Pancreas (tissue), 10 donors: ENCODE results near the gene DMWD. TPM values are rescaled to one million over a fixed set of nuclear protein-coding genes. Genes with fewer than 3 reads are reported as not detected.

Experiments
- ATAC-seq, 4 donors: fragments of 200-7000 bp; cut with Tn5 transposase; one replicate each; pipeline versions ENCODE4 v1.8.0 to v1.9.1; 2020; ENCODE audit warnings: mild to moderate bottlenecking in 4 of 4, moderate library complexity in 4 of 4
- DNase-seq, 6 donors: peaks; one replicate each; pipeline ENCODE4 v3.0.0-alpha.2; 2020
- FAIRE-seq: peaks from 2 replicates; lab custom pipeline; 2012; peaks lifted over from hg19 to GRCh38; lab: Jason Lieb, UNC
- H3K27ac ChIP-seq, 4 donors: fragments of 200-600 bp; sonication (generic); 1 replicate in 3 of 4; 2 replicates in 1 of 4; pipeline versions ENCODE4 v1.5.0 to v1.8.0; 2020
- H3K27me3 ChIP-seq, 4 donors: fragments of 200-600 bp; one replicate each; pipeline ENCODE4 v1.8.0; 2021
- H3K36me3 ChIP-seq, 3 donors: fragments of 200-600 bp; sonication (generic) in 1 of 3; one replicate each; pipeline versions ENCODE4 v1.5.0 to v1.8.0; 2020 to 2021
- H3K4me1 ChIP-seq, 3 donors: fragments of 200-600 bp; one replicate each; pipeline ENCODE4 v1.8.0; 2021
- H3K4me3 ChIP-seq, 4 donors: fragments of 200-600 bp; sonication (generic) in 2 of 4; one replicate each; pipeline versions ENCODE4 v1.5.0 to v1.8.0; 2020 to 2021
- H3K9me3 ChIP-seq, 4 donors: fragments of 200-600 bp; one replicate each; pipeline ENCODE4 v1.8.0; 2021
- WGBS, 2 donors: extraction: QIAGEN DNeasy Blood & Tissue Kit; methylation state at CpG; one replicate each; pipeline ENCODE4 v1.1.7; 2013; 5-methylcytosine and 5-hydroxymethylcytosine counted together
- intact Hi-C, 3 donors: fragments of 100-400 bp; cut with DNase I; formaldehyde crosslinking; loops; one replicate each; pipeline versions ENCODE4 v1.11.1 to v1.14.2; 2022
- polyA plus RNA-seq, 2 donors: library from polyadenylated mRNA; stranded (reverse); fragments of 200-250 nt; gene quantifications; one replicate each; pipeline ENCODE4 v1.2.3, GENCODE V29; 2013
- total RNA-seq, 6 donors: library from RNA; stranded (reverse); fragmentation: NEBNext Ultra II Directional in 4 of 6; extraction: Animal tissue kit (Norgen Biotek cat#: 25700) in 4 of 6; gene quantifications; one replicate each; pipeline versions ENCODE4 v1.2.1 to v1.2.4, GENCODE V29; 2021 to 2023
- TF ChIP-seq, protein P1 (sequence below), 4 donors: fragments of 200-600 bp; sonication (generic) in 3 of 4; IDR thresholded peaks; one replicate each; pipeline versions ENCODE4 v1.5.0 to v1.8.0; 2021; ENCODE audit warnings: antibody characterized with exemption in 4 of 4
- donor health status: healthy with polysubstance abuse.
- donor health status: DM: no; HTN: no; CAD: no; lungs with moderate emphysema.
- donor health status: DM: no; HTN: no; CAD: no.
- donor health status: control.
- donor health status: control.
- donor health status: Bipolar disorder and iron deficiency.
- donor health status: DM: yes; HTN: yes; CAD: no.
- donor health status: DM: no; HTN: no; CAD: no.
- donor health status: DM: no; HTN: no; CAD: no.
- donor health status: DM: yes; HTN: yes; CAD: no.

DMWD gene
- total and polyA plus RNA-seq, 8 donors: 14.2 to 39.8 (median 18.6) TPM

DNA sequence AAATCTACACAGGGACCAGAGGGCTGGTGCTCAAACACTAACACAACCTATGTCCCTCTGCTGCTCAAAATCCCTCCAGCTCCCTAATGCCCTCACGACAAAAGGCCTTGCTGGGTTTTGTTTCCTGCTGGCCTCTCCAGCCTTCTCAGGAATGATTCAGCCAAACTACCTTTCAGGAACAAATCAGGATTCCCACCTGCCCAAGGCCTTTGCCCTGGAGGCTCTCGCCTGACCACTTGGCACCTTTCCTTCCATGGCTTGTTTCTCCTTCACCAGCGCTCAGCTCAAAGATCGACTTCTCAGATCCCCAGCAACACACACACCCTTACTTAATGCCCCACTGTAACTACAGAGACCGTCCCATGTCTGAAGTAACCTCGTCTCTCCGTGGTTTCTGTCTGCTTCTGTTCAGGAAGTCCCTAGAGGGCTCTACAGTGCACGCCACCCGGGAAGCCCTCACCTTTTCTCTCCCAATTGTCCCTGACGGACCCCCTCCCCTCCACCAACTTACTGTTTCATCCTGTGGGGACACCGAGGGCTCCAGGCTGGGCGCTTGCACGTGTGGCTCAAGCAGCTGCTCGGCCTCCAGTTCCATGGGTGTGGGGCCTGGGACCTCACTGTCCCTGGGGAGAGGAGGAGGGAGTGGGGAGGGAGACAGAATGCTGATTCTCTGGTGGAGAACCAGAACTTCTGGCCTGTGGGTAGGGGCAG, 20.4 kb downstream of the DMWD start:
- H3K27ac ChIP-seq: peak overlapping the region; percentile 91 to 97 (median 94)
- DNase-seq (peak in 5 of 6 donors; percentile 64 to 81 (median 66)), FAIRE-seq (no peak), ATAC-seq (no peak)
- H3K27me3 ChIP-seq: no peaks in the 10 kb centered on the region
- H3K9me3 ChIP-seq: no peaks in the 10 kb centered on the region
- intact Hi-C loops: no loop called here
- H3K4me1 ChIP-seq: peaks cover 15 to 21% (median 19%) of the 10 kb centered on the region in 3 donors
- H3K4me3 ChIP-seq: peak overlapping the region in 3 of 4 donors; percentile 40 to 96 (median 85)
- TF ChIP-seq, protein P1, sequence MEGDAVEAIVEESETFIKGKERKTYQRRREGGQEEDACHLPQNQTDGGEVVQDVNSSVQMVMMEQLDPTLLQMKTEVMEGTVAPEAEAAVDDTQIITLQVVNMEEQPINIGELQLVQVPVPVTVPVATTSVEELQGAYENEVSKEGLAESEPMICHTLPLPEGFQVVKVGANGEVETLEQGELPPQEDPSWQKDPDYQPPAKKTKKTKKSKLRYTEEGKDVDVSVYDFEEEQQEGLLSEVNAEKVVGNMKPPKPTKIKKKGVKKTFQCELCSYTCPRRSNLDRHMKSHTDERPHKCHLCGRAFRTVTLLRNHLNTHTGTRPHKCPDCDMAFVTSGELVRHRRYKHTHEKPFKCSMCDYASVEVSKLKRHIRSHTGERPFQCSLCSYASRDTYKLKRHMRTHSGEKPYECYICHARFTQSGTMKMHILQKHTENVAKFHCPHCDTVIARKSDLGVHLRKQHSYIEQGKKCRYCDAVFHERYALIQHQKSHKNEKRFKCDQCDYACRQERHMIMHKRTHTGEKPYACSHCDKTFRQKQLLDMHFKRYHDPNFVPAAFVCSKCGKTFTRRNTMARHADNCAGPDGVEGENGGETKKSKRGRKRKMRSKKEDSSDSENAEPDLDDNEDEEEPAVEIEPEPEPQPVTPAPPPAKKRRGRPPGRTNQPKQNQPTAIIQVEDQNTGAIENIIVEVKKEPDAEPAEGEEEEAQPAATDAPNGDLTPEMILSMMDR (IDR thresholded peaks at IDR 0.05): no peak
- 38 to 46% methylated on average over 14 of the region's 14 CpGs for WGBS, 2 donors
- H3K36me3 ChIP-seq: peaks cover 0 to 12% (median 6%) of the 10 kb centered on the region in 3 donors

DNA sequence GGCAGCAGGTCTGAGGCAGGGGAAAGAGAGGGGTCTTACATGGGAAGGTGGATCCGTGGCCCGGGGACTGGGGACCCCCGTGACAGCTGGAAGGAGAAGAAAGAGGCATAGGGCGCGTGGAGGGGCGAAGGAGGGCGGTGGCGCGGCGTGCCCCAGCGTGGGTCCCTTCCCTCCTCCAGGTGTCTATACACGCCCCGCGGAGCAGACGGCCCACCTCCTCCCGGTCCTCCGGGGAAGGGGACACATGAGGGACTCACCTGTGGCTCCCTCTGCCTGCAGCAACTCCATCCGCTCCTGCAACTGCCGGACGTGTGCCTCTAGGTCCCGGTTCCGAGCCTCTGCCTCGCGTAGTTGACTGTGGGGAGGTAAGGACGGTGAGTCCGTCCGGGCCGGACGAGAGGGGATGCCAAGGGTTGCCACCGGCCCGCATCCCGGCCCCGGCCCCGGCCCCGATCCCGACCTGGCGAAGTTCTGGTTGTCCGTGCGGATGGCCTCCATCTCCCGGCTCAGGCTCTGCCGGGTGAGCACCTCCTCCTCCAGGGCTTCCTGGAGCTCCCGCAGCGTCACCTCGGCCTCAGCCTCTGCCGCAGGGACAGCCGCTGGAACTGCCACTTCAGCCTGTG, 21.2 kb downstream of the DMWD start:
- TF ChIP-seq, protein P1 (IDR thresholded peaks at IDR 0.05): no peak
- DNase-seq (peak; percentile 56 to 88 (median 68)), ATAC-seq (no peak), FAIRE-seq (no peak)
- Histone ChIP-seq H3K36me3 (peaks cover 0 to 4% (median 0%) of the 10 kb centered on the region in 3 donors), H3K27me3 (no peaks in the 10 kb centered on the region), H3K4me3 (peak overlapping the region in 3 of 4 donors; percentile 40 to 96 (median 85)), H3K4me1 (peaks cover 15 to 24% (median 19%) of the 10 kb centered on the region in 3 donors), H3K27ac (peak overlapping the region; percentile 91 to 97 (median 94)), H3K9me3 (no peaks in the 10 kb centered on the region)
- intact Hi-C loops: no loop called here
- 51 to 62% methylated on average over 33 to 46 of the region's 46 CpGs for WGBS, 2 donors

GRCh38 chr19:45770192-45771101, 22.2 kb downstream of the DMWD start:
- peaks cover 20 to 33% (median 26%) of the 10 kb centered on the region in 3 donors for H3K4me1 ChIP-seq
- intact Hi-C loops: no loop called here
- H3K9me3 ChIP-seq: no peaks in the 10 kb centered on the region
- no peaks in the 10 kb centered on the region for H3K36me3 ChIP-seq
- peak overlapping the region; percentile 91 to 97 (median 94) for H3K27ac ChIP-seq
- FAIRE-seq: peak; percentile 89
- TF ChIP-seq, protein P1 (IDR thresholded peaks at IDR 0.05): peak; percentile 89 to 99 (median 92)
- no peaks in the 10 kb centered on the region for H3K27me3 ChIP-seq
- peak; percentile 53 to 77 (median 67) for ATAC-seq
- peak; percentile 96 to 99 (median 98) for DNase-seq
- peak overlapping the region; percentile 10 to 96 (median 62) for H3K4me3 ChIP-seq
- 1% methylated on average over 67 to 79 of the region's 79 CpGs for WGBS, 2 donors

- Histone ChIP-seq H3K9me3 (no peaks in the 10 kb centered on the region), H3K4me1 (peaks cover 26 to 39% (median 33%) of the 10 kb centered on the region in 3 donors), H3K27ac (peak overlapping the region; percentile 91 to 97 (median 94)), H3K4me3 (peak overlapping the region; percentile 10 to 96 (median 59)), H3K27me3 (no peaks in the 10 kb centered on the region), H3K36me3 (no peaks in the 10 kb centered on the region)
- ATAC-seq (peak in 2 of 4 donors; percentile 1 to 2), DNase-seq (peak; percentile 64 to 87 (median 78)), FAIRE-seq (no peak)
- intact Hi-C loops: loop anchor here in 1 of 3 donors (10.0 kb wide), 1 partner anchor 55 kb away; no protein-coding TSS in a partner anchor
- 1% methylated on average over 28 of the region's 28 CpGs for WGBS, 2 donors
- TF ChIP-seq, protein P1 (IDR thresholded peaks at IDR 0.05): no peak
These were observed 22.8 kb downstream of the DMWD start for GRCh38 chr19:45769821-45770191.
